H1 (cell line): ENCODE results near the gene HDAC7.

Experiments used
- CHD2 ChIP-seq: IDR thresholded peaks from 2 replicates; pipeline ENCODE4 v1.6.1; 2012; ENCODE audit warnings: low read length, improper control_type of control experiment
- CTCF ChIP-seq, 3 experiments: IDR thresholded peaks; 1 replicate in 2 of 3; 2 replicates in 1 of 3; pipeline versions ENCODE4 v1.5.1 to v1.6.1; 2011; ENCODE audit warnings: low read length in 3 of 3, mild to moderate bottlenecking in 3 of 3, inconsistent platforms in 2 of 3, low read depth in 1 of 3, moderate library complexity in 1 of 3; ENCODE audit not compliant: insufficient read depth in 1 of 3; ENCODE audit errors: control extremely low read depth in 1 of 3
- EP300 ChIP-seq, 2 experiments: IDR thresholded peaks; 1 replicate in 1 of 2; 2 replicates in 1 of 2; pipeline ENCODE4 v1.6.1; 2011 to 2012; ENCODE audit warnings: low read depth in 2 of 2, low read length in 2 of 2, mild to moderate bottlenecking in 2 of 2, borderline replicate concordance in 1 of 2, inconsistent platforms in 1 of 2, moderate library complexity in 1 of 2
- EZH2 ChIP-seq: fragments of 200-600 bp; sonication (generic); IDR thresholded peaks from 2 replicates; pipeline ENCODE4 v1.7.1; 2012; ENCODE audit warnings: low read depth, mild to moderate bottlenecking, moderate library complexity, low read length, inconsistent platforms; ENCODE audit not compliant: severe bottlenecking
- GABPA ChIP-seq: IDR thresholded peaks from 2 replicates; pipeline ENCODE4 v1.6.1; 2011; ENCODE audit warnings: mild to moderate bottlenecking, low read length, moderate library complexity, borderline replicate concordance; ENCODE audit not compliant: insufficient read depth
- POLR2A ChIP-seq, 2 experiments: IDR thresholded peaks; 1 replicate in 1 of 2; 2 replicates in 1 of 2; pipeline ENCODE4 v1.6.1; 2011; ENCODE audit warnings: low read depth in 2 of 2, low read length in 2 of 2, mild to moderate bottlenecking in 2 of 2; ENCODE audit errors: control extremely low read depth in 1 of 2
- POLR2AphosphoS5 ChIP-seq: IDR thresholded peaks from 2 replicates; pipeline ENCODE4 v1.6.1; 2011; ENCODE audit warnings: low read depth, low read length
- POU5F1 ChIP-seq: IDR thresholded peaks from 2 replicates; pipeline ENCODE4 v1.6.1; 2011; ENCODE audit warnings: low read depth, mild to moderate bottlenecking, low read length, moderate library complexity
- RXRA ChIP-seq: IDR thresholded peaks from 2 replicates; pipeline ENCODE4 v1.6.1; 2011; ENCODE audit warnings: low read depth, mild to moderate bottlenecking, low read length, moderate library complexity; ENCODE audit not compliant: insufficient read depth
- SIX5 ChIP-seq: IDR thresholded peaks from 2 replicates; pipeline ENCODE4 v1.6.1; 2011; ENCODE audit warnings: mild to moderate bottlenecking, low read depth, low read length
- SRF ChIP-seq: IDR thresholded peaks from 2 replicates; pipeline ENCODE4 v1.6.1; 2011; ENCODE audit warnings: mild to moderate bottlenecking, low read depth, low read length, moderate library complexity
- TAF1 ChIP-seq: IDR thresholded peaks from 2 replicates; pipeline ENCODE4 v1.6.1; 2011; ENCODE audit warnings: mild to moderate bottlenecking, low read depth, low read length
- USF2 ChIP-seq: IDR thresholded peaks from 2 replicates; pipeline ENCODE4 v1.6.1; 2011; ENCODE audit warnings: low read length, improper control_type of control experiment

- no peak for TF ChIP-seq SIX5
- TF ChIP-seq POLR2AphosphoS5: no peak
- no peak for TF ChIP-seq CTCF (IDR thresholded peaks at IDR 0.05; ENCODE audit: control extremely low read depth in 1 of 3, insufficient read depth in 1 of 3, low read depth in 1 of 3, low read length in 3 of 3)
- no peak for TF ChIP-seq GABPA
- no peak for TF ChIP-seq POLR2A (IDR thresholded peaks at IDR 0.05; ENCODE audit: control extremely low read depth in 1 of 2, low read depth in 2 of 2, low read length in 2 of 2)
- no peak for TF ChIP-seq CHD2
- TF ChIP-seq RXRA: no peak
- TF ChIP-seq EZH2: no peak
- TF ChIP-seq EP300 (IDR thresholded peaks at IDR 0.05; ENCODE audit: borderline replicate concordance in 1 of 2, low read depth in 2 of 2, low read length in 2 of 2): no peak
- no peak for TF ChIP-seq TAF1
- no peak for TF ChIP-seq USF2
- no peak for TF ChIP-seq SRF
- no peak for TF ChIP-seq POU5F1
Observed at GRCh38 chr12:47794679-47795078, 25.0 kb downstream of the HDAC7 start.
